ENCODE data around the gene DNASE2.
"Not testable (repeated sequence)": the region's sequence is repeated elsewhere in the genome, so short reads cannot be mapped to it uniquely, and the experiment has no call there.

DNASE2 gene, protein sequence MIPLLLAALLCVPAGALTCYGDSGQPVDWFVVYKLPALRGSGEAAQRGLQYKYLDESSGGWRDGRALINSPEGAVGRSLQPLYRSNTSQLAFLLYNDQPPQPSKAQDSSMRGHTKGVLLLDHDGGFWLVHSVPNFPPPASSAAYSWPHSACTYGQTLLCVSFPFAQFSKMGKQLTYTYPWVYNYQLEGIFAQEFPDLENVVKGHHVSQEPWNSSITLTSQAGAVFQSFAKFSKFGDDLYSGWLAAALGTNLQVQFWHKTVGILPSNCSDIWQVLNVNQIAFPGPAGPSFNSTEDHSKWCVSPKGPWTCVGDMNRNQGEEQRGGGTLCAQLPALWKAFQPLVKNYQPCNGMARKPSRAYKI

DNA sequence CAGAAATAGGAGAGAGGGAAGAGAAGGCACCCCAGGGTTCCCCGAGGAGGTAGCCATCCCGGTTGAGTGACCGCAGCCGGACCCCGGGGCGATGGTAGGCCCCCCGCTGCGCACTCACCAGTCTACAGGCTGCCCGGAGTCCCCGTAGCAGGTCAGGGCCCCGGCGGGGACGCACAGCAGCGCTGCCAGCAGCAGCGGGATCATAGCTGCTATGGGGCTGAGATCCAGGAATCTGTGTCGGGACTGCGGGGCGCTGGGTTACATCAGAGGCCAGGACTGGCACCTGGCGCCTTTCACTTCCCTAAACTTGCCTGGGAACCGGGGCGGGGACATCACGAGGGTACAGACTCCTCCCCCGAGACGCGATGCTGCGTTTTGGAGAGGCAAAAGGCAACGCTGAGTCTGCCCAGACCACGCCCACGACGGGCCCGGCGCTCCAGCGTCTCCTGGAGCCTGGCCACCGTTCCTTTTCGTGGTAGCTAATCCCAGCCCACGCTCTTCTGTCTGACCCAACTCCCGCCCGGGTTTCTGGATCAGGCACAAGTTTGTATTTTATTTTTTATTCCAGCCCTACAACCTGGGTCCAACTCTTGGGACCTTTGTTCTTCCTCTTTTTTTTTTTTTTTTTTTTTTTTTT, at the start of gene DNASE2:
TSS of gene DNASE2 (minus strand) at position 278 of the 637 bp plus-strand sequence. CDS start at position 204, 74 bp downstream.
- in situ Hi-C loops (cut with MboI; ENCODE audit: low sequenced_read_pairs), result no loop called here

DNA sequence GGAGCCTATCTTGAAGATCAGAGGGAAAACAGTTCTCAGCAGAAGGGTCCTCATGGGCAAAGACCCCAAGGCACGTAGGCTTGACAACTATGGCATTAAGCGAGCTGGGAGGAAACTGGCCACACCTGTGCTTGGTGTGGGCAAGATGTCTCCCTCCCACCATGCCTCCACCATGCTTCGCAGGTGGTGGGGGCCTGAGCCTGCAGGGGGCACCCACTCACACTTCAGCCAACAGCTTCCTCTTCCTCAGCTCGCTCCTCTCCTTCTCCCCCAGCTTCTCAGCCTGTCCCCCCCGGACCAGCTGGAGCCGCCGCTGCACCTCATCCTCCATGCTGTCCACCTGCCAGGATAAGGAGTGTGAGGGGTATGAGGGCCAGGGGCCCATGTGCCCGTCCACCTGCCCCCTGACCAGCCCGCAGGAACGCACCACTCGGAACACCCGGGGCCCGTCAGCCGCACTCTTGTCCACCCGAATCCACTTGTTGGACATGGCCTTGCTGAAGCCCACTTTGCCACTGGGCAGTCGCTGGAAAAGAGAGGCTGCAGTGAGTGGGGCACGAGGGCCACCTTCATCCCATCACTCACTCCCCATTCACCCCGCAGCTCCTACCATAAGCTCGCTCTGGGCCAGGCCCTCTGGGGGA, 48.9 kb upstream of the DNASE2 start:
- in situ Hi-C loops (cut with MboI; ENCODE audit: low sequenced_read_pairs), result no loop called here

DNA sequence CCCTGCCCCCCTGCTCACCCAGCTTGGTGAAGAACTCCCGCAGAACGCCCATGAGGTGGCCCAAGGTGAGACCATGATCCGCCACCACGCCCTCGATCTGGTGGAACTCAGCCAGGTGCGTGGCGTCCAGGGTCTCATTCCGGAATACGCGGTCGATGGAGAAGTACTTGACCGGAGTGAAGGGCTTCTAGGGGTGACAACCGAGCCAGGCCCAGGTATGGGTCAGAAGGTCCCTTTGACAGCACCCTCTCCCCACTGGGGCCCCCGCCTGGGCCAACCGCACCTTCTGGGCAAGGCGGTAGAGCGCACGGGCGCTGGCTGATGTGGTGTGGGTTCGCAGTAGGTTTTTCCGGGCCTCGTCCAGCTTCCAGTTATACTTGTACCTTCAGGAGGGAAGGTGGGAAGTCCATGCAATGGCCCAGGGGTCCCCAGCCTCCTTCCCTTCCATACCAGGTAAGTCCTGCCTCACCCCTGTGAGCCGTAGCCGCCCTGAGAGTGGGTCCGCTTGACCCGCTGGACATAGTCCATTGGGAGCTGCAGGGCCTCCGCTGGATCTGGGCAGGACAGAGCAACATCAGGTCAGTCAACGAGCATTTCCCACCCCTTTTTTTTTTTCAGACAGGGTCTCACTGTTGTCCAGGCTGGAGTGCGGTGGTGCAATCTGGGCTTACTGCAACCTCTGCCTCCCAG, 43.5 kb upstream of the DNASE2 start:
- in situ Hi-C loops (cut with MboI; ENCODE audit: low sequenced_read_pairs), result no loop called here

DNA sequence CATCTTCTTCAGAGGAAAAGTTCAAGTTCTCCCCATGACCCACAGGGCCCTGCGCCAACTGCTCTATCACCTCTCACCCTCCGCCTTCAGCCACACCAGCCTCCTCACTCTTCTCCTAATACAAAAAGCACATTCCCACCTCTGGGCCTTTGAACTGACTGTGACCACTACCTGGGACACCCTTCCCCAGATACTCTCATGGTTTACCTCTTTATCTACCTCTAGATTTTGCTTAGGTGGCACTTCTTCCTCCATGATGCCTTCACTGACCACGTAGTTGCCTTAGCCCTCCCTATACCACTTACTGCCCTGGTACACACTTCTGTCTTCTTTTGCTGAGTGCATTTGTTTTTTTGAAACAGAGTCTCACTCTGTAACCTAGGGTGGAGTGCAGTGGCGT, 41.7 kb upstream of the DNASE2 start:
- in situ Hi-C loops (cut with MboI; ENCODE audit: low sequenced_read_pairs), result no loop called here

DNA sequence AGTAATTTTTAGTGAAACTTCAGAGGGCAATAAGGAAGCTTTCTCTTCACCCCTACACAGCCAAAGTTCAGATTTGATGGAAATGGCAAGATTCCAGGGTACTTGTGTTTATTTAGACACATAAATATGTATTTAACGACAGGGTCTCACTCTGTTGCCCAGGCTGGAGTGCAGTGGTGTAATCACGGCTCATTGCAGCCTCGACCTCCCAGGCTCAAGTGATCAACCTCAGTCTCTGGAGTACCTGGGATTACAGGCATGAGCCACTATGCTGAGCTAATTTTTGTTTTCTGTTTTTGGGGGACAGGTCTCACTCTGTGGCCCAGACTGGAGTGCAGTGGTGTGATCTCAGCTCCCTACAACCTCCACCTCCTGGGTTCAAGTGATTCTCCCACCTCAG, 39.8 kb upstream of the DNASE2 start:
- in situ Hi-C loops (cut with MboI; ENCODE audit: low sequenced_read_pairs), result no loop called here

DNA sequence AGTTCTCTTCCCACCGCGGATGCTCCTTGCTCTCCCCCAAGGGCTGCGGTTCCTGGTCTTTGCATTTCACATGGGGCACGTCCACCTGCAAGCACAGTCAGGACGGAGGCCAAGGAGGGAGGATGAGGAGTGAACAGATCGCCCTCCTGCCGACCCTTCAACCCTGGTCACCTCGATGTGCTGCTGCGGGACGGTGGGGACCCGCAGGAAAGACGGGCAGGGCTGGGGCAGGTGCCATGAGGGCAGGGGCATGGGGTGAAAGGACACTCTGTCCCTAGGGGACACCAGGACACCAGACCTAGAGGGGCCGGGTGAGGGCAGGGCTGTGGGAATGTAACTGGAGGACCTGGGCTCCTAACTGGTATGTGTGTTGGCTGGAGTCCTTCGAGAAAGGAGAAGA, 37.0 kb upstream of the DNASE2 start:
- in situ Hi-C loops (cut with MboI; ENCODE audit: low sequenced_read_pairs), result no loop called here

DNA sequence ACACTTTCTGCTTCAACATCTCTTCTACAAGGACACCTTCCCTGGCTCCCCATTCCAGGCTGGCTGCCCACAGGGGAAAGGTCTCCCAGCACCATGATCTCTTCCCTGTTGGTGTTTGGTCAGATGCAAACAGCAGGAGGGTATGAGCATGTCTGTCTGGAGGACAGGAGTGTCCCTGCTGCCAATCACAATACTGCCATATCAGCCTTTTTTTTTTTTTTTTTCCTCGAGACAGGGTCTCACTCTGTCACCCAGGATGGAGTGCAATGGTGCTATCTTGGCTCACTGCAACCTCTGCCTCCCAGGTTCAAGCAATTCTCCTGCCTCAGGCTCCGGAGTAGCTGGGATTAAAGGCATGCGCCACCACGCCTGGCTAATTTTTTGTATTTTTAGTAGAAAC, 34.6 kb upstream of the DNASE2 start:
- in situ Hi-C loops (cut with MboI; ENCODE audit: low sequenced_read_pairs), result not testable (repeated sequence)

DNA sequence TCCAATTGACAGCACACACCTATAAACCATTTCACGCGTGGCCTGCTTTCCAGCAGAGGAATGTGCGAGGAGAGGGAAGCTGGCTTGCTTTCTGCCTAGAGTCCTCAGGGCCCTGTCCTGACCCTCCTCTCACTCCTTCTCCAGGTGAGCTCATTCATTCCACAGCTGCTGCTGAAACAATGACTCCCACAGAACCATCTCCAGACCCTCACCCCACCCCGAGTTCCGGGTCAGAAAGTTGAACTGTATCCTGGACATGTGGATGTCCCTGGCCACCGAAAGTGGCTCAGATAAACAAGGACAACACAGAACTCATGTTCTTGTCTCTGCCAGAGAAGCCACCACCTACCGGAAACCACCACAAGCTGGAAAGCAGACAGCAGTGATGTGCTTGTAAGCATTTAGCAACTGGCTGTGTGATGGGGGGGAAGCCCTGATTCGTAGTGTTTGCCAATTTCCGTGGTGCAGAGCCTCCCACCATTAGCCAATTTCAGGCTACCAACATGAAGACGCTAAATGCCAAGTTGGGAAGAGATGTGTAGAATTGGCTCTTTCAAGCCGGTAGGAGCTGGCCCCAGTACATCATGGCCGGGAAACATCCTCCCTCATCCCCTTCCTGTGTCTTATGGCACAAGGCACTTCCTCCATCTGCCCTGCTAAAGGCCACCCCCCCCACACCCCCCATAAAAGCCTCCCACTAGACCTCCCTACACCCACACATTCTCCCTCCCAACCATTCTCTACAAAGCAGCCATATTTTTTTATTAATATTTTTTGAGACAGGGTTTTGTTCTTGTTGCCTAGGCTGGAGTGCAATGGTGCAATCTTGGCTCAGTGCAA, 32.8 kb upstream of the DNASE2 start:
- in situ Hi-C loops (cut with MboI; ENCODE audit: low sequenced_read_pairs), result no loop called here

DNA sequence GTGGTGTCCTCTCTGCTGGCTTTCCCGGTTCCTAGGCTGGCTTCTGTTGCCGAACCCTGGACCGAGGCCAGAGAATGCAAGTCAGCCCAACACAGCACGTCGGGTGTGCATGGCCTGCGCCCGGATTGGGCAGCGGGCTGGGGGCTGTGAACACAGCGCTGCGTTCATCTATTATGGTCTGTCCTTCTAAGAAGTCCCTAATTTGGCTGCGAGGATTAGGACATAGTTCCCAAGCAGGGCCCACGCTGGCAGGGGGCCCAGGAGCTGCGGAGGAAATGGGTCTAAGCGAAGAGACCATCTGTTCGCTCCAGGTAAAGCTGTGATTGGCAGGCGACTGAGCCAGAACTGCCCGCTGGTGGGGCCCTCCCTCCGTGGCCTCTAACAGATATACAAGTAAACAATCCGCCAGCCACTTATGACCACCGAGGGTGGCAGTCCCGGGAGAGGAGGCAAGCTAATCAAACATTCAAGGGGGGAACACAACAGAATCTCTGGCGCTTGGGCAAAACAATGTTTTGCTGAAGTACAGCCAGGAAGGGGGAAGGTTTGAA, 31.8 kb upstream of the DNASE2 start:
- in situ Hi-C loops (cut with MboI; ENCODE audit: low sequenced_read_pairs), result no loop called here

DNA sequence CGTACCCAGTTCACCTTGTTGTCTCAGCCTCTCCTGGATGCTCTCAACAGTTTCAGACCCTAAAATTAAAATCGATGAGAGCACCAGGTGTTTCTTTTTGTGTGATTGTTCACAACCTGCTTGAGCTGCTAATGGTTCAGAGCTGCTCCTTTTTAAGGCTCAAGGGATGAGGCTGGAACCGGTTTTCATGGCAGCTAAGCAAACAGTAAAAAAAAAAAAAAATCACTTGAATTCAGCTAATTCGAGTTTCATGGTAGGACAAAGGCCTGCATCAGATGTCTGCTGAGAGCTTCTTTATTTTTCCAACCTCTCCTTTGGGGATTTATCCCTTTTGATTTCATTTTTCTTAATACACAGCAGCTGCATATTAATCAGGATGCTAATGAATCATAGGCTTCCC, 31.3 kb upstream of the DNASE2 start:
- in situ Hi-C loops (cut with MboI; ENCODE audit: low sequenced_read_pairs), result no loop called here

DNA sequence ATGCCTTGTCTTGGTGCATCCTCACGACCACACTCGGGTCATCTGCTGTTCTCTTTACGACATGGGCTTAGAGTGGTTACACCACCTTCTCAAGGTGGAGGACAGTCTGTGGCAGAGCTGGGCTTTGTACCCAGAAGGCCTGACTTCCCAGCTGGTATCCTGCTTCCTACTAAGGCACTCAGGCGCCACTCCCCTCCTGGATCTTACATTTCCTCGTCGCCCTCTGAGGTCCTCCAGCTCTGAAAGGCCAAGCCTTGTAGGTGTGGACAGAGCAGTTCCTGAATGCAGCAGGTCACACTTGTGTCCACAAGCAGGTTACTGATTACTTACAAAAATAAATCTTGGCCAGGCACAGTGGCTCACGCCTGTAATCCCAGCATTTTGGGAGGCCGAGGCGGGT, 25.9 kb upstream of the DNASE2 start:
- in situ Hi-C loops (cut with MboI; ENCODE audit: low sequenced_read_pairs), result no loop called here

DNA sequence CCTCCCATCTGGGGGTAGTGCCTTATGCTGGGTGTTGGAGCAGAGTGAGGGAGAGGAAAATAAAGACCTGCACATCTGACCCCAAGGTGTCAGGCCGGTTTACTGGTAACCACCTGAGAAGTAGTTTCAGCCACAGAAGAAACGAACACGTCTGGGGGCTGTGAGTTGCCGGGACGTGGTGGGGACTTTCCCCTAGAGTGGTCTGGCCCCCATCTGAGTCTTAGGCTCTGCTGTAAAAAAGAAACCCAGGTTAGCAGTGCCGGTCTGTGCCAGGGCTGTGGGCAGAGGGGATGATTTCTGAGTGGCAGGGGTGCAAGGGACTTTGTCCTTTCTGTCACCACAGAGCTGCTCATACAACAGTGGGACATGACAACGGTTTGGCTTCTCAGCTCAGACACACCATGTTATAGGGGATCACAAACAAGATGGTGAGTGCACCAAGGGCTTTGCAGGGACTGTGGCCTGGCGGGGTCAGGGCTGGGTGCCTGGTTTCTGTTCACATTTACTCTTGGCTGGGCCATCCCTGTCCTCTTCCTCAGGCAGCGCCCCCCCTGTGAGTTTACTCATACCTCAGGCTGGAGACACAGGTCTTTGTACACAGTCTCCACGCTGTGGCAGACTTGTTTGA, 18.8 kb upstream of the DNASE2 start:
- in situ Hi-C loops (cut with MboI; ENCODE audit: low sequenced_read_pairs), result no loop called here

DNA sequence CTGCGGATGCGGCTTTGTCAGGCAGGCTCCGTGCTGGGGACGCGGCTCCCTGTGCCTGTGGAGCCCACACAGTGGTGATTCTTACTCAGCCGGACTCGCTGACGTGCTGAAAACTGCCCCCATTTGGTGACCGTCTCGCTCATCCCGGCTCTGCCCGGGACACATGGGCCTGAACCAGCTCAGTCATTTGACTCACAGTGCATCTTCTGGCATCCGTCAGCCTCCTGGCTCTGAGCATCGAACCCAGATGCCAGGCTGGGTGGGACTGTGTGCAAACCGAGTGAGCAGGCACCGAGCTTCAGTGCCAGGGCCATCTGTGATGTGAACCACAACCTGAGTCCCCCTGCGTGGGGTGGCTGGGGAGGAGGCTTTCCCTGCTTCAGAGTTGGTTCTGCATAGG, 15.2 kb upstream of the DNASE2 start:
- in situ Hi-C loops (cut with MboI; ENCODE audit: low sequenced_read_pairs), result no loop called here

DNA sequence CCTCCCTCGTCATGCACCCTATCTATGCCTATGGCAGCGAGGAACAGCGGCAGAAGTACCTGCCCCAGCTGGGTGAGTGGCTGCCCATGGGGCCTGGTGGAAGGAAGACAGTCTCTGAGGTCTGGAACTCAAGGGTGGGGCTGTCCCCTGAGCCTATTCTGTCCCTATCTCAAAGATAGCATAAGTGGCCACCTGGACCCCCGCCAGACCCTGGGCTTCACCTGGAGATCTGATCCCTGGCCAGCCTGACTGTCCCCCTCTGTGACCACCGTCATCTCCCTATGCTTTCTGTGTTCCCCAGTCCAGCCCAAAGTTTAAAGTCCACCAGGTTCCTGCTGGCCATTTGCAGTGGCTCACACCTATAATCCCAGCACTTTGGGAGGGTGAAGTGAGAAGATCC, 12.3 kb upstream of the DNASE2 start:
- in situ Hi-C loops (cut with MboI; ENCODE audit: low sequenced_read_pairs), result no loop called here

DNA sequence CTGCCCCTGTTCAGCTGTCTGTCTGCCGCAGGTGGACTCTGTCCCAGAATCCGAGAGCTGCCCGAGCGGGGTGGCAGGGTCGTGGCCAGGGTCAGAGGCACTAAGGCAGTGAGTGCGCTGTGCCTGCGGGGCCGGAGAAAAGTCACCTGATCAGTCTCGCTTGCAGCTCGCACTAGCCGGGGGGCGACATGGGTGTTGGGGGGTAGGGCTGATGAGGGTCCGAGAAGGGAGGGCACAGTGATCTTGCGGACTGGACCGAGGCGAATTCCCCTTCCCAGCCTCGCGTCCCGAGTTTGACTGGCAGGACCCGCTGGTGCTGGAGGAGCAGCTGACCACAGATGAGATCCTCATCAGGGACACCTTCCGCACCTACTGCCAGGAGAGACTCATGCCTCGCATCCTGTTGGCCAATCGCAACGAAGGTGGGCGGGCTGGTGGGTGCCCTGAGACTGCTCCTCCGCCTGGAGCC, 10.3 kb upstream of the DNASE2 start:
- in situ Hi-C loops (cut with MboI; ENCODE audit: low sequenced_read_pairs), result no loop called here

DNA sequence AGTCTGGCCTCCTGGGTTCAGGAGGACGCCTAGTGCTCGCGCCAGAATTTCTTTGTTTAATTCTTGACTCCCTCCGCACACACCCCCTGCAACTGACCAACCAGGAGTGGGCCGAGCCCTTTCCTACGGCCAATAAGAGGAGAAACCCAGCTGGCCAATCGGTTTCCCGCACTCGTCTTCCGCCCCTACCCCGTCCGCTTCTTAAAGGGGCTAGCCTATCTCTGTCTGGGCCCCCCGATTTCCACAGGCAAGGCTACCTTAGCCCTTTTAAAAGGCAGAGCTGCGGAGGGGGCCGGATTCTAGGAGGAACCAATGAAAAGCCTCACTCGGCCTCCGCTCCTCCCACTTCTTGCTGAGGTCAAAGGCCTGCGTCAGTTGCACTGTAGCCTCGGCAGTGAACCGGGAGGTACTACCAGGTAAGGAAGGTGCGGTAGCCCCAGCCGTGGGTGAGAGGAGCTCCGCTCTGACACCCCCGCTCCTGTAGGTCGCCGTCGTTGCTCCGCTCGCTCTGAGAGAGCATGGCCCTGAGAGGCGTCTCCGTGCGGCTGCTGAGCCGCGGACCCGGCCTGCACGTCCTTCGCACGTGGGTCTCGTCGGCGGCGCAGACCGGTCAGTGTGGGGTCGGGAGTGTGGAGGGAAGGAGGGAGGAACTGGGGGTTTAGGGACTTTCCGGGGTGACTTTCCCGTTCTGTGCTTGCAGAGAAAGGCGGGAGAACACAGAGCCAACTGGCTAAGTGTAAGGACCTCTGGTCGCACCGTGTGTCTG, 9.7 kb upstream of the DNASE2 start, which contains the start of gene GCDH:
TSS of gene GCDH (plus strand) at position 374 of the 766 bp plus-strand sequence. CDS start at position 519, 145 bp downstream.
- in situ Hi-C loops (cut with MboI; ENCODE audit: low sequenced_read_pairs), result no loop called here

DNA sequence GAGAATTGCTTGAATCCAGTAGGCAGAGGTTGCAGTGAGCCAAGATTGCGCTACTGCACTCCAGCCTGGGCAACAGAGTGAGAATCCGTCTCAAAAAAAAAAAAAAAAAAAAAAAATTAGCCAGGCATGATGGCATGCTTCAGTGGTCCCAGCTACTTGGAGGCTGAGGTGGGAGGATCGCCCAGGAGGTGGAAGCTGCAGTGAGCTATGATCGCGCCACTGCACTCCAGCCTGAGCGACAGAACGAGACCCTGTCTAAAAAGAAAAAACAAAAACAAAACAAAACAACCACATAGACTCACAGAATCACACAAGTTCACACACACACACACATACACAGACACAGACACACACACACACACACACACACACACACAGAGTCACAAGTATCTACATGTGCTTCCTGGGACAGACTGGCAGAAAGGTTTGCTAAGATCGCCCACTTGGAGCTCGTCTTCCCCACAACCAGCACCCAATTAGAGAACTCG, 9.1 kb upstream of the DNASE2 start:
- in situ Hi-C loops (cut with MboI; ENCODE audit: low sequenced_read_pairs), result not testable (repeated sequence)

DNA sequence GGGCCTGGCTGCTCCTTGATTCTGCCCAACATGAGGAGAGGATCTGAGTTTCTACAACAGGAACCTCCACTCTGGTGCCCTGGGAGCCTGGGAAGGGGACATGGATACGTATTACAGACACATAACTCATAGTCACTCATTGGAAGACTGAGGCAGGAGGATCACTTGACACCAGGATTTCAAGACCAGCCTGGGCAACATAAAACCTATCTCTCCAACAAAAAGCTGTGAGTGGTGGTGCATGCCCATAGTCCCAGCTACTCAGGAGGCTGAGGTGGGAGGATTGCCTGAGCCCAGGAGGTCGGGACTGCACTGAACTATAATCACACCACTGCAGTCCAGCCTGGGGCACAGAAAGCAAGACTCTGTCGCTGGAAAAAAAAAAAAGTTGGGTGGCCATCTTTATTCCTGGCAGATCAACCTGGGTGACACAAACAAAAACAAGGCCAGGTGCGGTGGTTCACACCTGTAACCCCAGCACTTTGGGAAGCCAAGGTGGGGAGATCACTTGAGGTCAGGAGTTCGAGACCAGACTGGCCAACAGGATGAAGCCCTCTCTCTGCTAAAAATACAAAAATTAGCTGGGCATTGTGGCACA, 6.9 kb upstream of the DNASE2 start:
- in situ Hi-C loops (cut with MboI; ENCODE audit: low sequenced_read_pairs), result no loop called here

All from hTERT RPE-1 (cell line).